Frontal cortex (tissue), 4 donors: ENCODE results near the gene SERINC2. TPM values are rescaled to one million over a fixed set of nuclear protein-coding genes. Genes with fewer than 3 reads are reported as not detected.

ENCODE experiments used
- DNase-seq, 2 donors: peaks; one replicate each; pipeline ENCODE4 v3.0.0; 2012; ENCODE audit warnings: low spot score in 2 of 2
- FAIRE-seq: peaks from 2 replicates; lab custom pipeline; 2012; peaks lifted over from hg19 to GRCh38; lab: Jason Lieb, UNC
- total RNA-seq: library from RNA; depleted of rRNA; stranded (reverse); fragments of >200 nt; gene quantifications from one replicate; pipeline ENCODE4 v1.2.3, GENCODE V29; 2014
- donor health status: control.
- donor health status: control.
- donor health status: control.

The SERINC2 gene
- 0.41 TPM for total RNA-seq

DNA sequence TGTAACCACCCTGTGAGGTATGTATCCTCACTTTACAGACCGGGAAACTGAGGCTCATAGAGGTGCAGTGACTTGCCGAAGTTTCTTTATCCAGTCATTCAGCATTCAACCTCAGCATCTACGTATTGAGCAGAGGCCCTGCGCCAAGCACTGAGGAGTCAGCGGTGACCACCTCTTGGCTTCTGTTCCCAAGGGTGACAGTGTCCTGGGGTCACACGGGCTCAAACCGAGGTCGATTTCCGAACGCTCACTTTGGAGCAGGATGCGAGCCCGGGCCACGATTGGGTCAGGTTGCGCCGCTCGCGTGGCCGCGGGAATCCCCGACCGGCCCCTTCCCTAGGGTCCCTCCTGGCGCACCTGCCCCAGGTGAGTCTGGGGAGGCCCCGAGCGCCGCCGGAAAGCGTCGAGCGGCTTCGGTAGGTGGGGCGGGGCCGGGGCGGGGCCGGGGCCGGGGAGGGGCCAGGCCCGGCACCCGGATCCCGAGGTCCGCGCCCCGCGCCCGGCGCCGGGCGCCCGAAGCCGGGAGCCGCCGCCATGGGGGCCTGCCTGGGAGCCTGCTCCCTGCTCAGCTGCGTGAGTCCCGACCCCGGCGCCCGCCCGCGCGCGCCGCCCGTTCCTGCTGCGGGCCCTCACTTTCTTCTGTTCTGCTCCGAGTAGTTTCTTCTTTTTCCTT, at the start of gene SERINC2:
SERINC2 (plus strand) TSS at position 482 of the 673 bp plus-strand sequence; CDS start at position 535, 53 bp downstream.
- FAIRE-seq: no peak
- peak; percentile 43 to 54 for DNase-seq

DNA sequence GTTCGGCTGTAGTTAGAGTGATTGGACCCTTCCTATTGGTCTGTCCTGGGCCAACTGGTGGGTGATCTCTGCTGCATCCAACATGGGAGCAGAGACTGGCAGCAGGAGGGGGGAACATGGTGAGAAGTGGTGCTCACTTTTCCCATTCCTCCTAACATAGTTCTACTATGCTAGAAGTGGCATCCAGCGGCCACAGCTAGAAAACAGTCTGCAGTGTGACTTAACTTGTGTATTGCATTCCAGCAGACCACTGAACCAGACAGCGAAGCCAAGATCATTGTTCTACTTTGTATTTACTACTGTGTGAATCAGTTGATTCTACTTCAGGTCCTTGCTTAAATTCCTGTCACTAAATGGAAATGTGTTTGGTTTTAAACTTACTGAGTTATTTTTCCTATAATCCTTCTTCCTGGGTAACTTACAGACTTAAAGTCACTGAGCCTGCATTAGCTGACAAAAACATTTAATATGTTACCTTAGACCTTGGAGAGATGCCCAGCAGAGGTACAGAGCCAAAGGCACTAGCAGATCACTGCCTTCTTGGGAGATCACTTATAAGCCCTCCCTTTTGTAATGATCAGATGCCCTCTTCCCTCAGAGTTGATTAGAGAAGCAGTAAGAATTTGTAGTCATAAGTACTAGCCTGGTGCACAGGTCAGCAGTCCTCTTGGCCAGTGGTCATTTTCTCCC, 48.3 kb upstream of the SERINC2 start:
- FAIRE-seq (no peak), DNase-seq (no peak)

- DNase-seq (no peak), FAIRE-seq (no peak)
Measured at GRCh38 chr1:31366796-31367195, 46.2 kb upstream of the SERINC2 start.

- FAIRE-seq: no peak
- DNase-seq: no peak
Measured at GRCh38 chr1:31368611-31369107, 44.4 kb upstream of the SERINC2 start.

DNA sequence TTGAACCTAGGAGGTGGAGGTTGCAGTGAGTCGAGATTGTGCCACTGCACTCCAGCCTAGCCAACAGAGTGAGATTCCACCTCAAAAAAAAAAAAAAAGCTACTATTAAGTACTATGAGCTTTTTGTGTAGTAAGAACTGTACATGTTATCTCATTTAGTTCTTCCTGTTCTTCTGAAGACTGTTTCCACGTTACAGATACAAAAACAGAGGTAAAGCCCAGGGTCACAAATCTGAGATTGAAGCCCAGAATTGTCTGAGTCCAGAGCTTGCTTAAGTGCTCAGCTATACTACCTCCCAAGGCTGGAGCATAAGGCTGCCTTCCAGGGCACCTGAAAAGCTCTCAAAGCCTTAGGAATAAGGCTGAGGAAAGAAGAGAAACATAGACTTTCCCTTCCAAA, 43.0 kb upstream of the SERINC2 start:
- no peak for DNase-seq
- no peak for FAIRE-seq

GRCh38 chr1:31370565-31370964, 42.4 kb upstream of the SERINC2 start:
- FAIRE-seq (no peak), DNase-seq (no peak)

GRCh38 chr1:31371121-31371959, 41.7 kb upstream of the SERINC2 start:
- FAIRE-seq: no peak
- no peak for DNase-seq

GRCh38 chr1:31372051-31372450, 41.0 kb upstream of the SERINC2 start:
- FAIRE-seq (no peak), DNase-seq (no peak)

DNA sequence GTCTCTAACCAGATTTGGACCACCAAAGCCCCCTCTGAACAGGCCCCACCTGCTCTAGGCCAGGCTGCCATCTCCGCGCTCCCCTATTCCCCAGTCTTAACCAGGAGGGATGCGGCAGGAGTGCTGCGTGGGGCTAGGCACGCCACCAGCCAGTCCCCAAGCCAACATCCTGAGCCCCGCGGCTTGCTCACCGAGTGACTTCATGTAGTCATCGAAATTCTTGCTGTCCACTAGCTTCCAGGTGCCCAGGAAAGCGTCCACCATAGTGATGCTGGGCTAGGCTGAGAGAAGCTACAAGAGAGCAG, 40.3 kb upstream of the SERINC2 start:
- DNase-seq (no peak), FAIRE-seq (no peak)

DNA sequence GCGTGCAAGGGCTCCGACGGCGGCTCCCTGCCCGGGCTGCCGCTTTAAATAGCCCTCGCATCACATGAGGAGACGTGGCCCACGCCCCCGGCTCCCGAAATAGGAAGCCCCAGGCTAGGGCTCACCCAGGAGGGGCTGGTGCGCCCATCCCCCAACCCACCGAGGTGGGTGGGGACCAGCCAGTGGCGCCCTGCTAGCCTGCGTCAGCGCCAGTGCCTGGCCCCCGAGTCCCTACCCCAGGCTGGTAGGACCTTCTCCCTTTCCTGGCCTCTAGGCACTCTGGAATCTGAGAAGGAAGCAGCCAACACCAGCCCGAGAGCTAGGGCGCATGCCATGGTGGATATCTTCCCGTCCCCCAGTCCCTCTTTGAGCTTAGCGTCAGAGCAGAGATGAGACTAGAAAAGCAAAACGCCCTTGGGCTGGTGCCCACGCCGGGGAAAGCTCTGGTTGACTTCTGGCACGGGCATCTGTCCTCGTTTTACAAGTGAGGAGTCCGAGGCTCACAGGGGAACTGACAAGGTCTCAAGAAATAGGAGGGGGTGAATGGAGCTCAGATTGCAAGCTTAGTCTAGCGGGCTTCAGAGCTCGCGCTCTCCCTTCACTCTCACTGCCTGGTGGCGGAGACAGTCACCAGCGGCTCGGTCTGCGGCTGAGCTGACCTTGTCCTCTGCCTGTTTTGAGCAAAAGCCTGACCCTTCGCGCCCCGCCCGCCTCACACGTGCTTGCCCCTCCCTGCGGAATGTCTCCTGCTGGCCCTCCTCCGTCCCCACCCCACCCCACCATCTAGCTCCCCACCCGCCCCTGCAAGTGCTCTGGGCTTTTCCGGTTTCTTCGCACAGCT, 39.7 kb upstream of the SERINC2 start, which contains the start of gene FABP3:
FABP3 (minus strand) TSS at position 21 of the 841 bp plus-strand sequence. CDS start 62 bp downstream, outside the sequence.
- FAIRE-seq: no peak
- peak; percentile 50 to 61 for DNase-seq

DNA sequence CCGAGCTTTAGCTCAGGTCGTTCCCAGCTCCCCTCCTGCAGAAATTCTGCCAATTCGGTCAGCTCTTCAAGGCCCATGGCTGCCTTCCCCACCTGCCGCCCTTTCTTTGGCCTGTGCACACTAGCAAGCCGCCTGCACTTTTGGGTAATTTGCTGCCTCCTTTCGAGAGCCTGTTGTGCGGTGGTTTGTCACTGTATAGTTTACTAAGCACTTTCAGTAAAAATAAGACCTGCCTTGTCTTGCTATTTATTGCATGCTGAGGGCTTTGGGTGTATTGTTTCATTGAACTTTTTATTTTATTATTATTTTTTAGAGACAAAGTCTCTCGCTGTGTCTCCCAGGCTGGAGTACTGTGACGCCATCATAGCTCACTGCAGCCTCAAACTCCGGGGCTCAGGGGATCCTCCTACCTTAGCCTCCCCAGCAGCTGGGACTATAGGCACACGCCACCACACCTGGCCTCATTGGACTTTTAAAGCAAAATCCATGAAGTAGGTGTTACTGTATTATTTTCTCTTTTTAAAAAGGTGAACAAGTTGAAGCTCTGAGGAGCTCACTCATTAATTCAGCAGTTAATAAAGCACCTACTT, 39.0 kb upstream of the SERINC2 start:
- no peak for FAIRE-seq

GRCh38 chr1:31374511-31375196, 38.4 kb upstream of the SERINC2 start:
- DNase-seq: no peak
- FAIRE-seq: no peak

More for the DNA sequence above, 39.0 kb upstream of the SERINC2 start:
- no peak for DNase-seq

DNA sequence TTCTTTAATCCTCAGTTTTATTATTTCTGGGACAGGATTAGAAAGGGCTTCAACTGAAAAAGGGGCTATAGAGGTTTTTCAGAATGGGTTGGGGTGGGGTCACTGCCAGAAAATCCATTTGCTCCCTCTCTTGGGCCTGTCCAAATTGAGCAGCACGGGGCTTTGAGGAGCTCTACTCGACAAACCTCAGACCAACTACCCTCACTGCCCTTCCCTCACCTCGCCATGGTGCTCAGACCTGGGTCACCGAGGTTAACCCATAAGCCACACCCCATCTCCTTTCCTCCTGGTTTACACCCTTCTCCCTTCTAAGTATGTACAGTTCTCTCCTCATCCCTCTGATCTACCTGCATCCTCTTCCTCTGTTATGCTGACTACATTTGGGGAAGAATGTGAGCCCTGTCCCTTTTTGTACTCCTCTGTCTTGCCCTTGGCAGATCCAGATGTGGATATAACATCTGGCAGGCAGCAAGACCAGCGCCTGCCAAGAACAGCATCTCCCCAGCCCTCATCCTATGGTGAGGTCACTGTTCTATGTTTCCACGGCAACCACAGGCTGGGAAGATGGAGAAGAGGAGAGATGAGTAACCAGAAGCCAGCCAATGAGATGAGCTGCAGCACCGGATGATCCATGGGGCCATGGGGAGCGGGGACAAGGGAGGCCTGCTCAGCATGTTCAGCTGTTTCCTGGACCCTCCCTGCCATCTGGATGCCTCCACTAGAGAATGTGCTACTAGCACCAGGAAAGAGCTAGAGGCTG, 36.5 kb upstream of the SERINC2 start:
- peak; percentile 8 for FAIRE-seq

GRCh38 chr1:31377364-31377863, 35.6 kb upstream of the SERINC2 start:
- DNase-seq (no peak), FAIRE-seq (no peak)

More for the DNA sequence above, 36.5 kb upstream of the SERINC2 start:
- peak; percentile 68 to 70 for DNase-seq

DNA sequence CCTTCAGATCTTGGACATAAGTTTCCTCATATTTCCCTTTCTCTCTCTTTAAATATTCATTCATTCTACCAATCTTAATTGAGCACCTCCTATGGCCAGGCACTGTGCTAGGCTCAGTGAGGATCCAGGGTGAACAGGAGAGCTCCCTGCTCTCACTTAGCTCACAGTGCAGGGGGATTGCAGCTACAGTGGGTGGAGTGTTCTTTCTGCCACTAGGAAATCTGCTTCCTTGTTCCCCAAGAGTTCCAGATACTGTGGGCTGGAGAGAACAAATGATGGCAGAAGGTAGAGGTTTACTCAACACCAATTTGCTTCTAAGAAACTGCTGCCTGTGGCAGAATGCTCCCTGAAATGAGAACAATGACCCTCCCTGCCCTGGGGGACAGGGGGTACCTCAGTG, 35.0 kb upstream of the SERINC2 start:
- no peak for DNase-seq

GRCh38 chr1:31380181-31380580, 32.8 kb upstream of the SERINC2 start:
- DNase-seq: no peak

More for the DNA sequence above, 35.0 kb upstream of the SERINC2 start:
- no peak for FAIRE-seq

GRCh38 chr1:31381394-31382294, 31.4 kb upstream of the SERINC2 start:
- FAIRE-seq (no peak), DNase-seq (no peak)

More at GRCh38 chr1:31380181-31380580, 32.8 kb upstream of the SERINC2 start:
- no peak for FAIRE-seq
